Upper lobe of left lung (tissue), 6 donors: Measurements from ENCODE around the gene KRTAP29-1. TPM values are rescaled to one million over a fixed set of nuclear protein-coding genes. Genes with fewer than 3 reads are reported as not detected.

Source experiments
- ATAC-seq, 2 donors: fragments of 200-7000 bp; cut with Tn5 transposase; one replicate each; pipeline ENCODE4 v1.9.1; 2022; ENCODE audit warnings: mild to moderate bottlenecking in 2 of 2, moderate library complexity in 2 of 2; ENCODE audit not compliant: low FRiP score in 2 of 2
- DNase-seq, 2 donors: peaks; one replicate each; pipeline ENCODE4 v3.0.0-alpha.2; 2019 to 2020
- H3K27ac ChIP-seq, 4 donors: fragments of 200-600 bp; sonication (generic); one replicate each; pipeline ENCODE4 v1.5.1; 2016 to 2019
- H3K27me3 ChIP-seq, 4 donors: fragments of 200-600 bp; sonication (generic); one replicate each; pipeline ENCODE4 v1.5.1; 2017 to 2019
- H3K36me3 ChIP-seq, 4 donors: fragments of 200-600 bp; sonication (generic); one replicate each; pipeline ENCODE4 v1.5.1; 2016 to 2019
- H3K4me1 ChIP-seq, 4 donors: fragments of 200-600 bp; sonication (generic); one replicate each; pipeline ENCODE4 v1.5.1; 2018 to 2019
- H3K4me3 ChIP-seq, 4 donors: fragments of 200-600 bp; sonication (generic); one replicate each; pipeline ENCODE4 v1.5.1; 2017 to 2019; ENCODE audit warnings: mild to moderate bottlenecking in 2 of 4, moderate library complexity in 1 of 4
- H3K9me3 ChIP-seq, 4 donors: fragments of 200-600 bp; sonication (generic); one replicate each; pipeline ENCODE4 v1.5.1; 2018 to 2019
- EP300 ChIP-seq, 4 donors: sonication (generic); formaldehyde crosslinking; IDR thresholded peaks; one replicate each; pipeline ENCODE4 v1.5.1; 2017; ENCODE audit warnings: antibody characterized with exemption in 4 of 4, control low read depth in 2 of 4
- POLR2A ChIP-seq, 4 donors: fragments of 450-650 bp; IDR thresholded peaks; one replicate each; pipeline ENCODE4 v1.5.1; 2016 to 2017; ENCODE audit warnings: antibody characterized with exemption in 4 of 4, mild to moderate bottlenecking in 2 of 4
- POLR2AphosphoS5 ChIP-seq, 2 donors: sonication (generic); formaldehyde crosslinking; IDR thresholded peaks; one replicate each; pipeline ENCODE4 v1.5.1; 2017; ENCODE audit warnings: antibody characterized with exemption in 2 of 2
- WGBS, 2 donors: methylation state at CpG; one replicate each; pipeline ENCODE4 v1.1.5; 2017 to 2018; 5-methylcytosine and 5-hydroxymethylcytosine counted together
- total RNA-seq, 6 donors: library from RNA; depleted of rRNA in 4 of 6; stranded (reverse); fragments of >200 nt in 4 of 6; gene quantifications; one replicate each; pipeline versions ENCODE4 v1.1.0 to v1.2.1, GENCODE V29; 2016 to 2021
- TF ChIP-seq, protein P1 (sequence below), 6 experiments: fragments of 450-650 bp in 4 of 6; fragments of 200-600 bp in 2 of 6; sonication (generic) in 2 of 6; IDR thresholded peaks; one replicate each; pipeline ENCODE4 v1.5.1; 2016 to 2019; ENCODE audit warnings: antibody characterized with exemption in 6 of 6
- donor health status: DM: no; HTN: no; CAD: no; lungs with moderate emphysema.
- donor health status: DM: no; HTN: yes; CAD: no; lungs with severe emphysema.

Gene KRTAP29-1
- total RNA-seq, 6 donors from 2014 or later = not detected

DNA sequence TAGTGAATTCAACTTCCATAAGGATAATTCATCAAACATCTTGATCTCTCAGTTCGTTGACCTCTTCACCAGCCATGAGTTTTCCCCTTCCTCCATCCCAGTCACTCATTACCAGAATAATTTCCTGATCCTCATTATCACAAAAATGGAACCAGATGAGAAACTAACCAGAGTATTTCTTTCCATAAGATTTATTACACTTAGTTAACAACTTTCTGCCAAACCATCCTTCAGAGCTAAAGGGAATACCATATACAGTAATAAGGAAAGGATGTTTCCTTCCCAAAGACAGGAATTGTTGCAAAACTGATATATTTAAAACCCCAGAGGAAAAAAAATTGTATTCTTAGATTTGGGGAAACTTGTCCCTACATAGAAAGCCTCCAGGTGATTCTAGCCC is 8.6 kb downstream of the KRTAP29-1 start:
- 69 to 80% methylated on average over 1 of the region's 1 CpG for WGBS, 2 donors
- no peaks in the 10 kb centered on the region for H3K36me3 ChIP-seq
- H3K4me3 ChIP-seq = no peak overlapping the region
- no peaks in the 10 kb centered on the region for H3K27me3 ChIP-seq
- TF ChIP-seq POLR2A (IDR thresholded peaks at IDR 0.05) (no peak), EP300 (IDR thresholded peaks at IDR 0.05) (no peak), POLR2AphosphoS5 (IDR thresholded peaks at IDR 0.05) (no peak)
- TF ChIP-seq, protein P1, sequence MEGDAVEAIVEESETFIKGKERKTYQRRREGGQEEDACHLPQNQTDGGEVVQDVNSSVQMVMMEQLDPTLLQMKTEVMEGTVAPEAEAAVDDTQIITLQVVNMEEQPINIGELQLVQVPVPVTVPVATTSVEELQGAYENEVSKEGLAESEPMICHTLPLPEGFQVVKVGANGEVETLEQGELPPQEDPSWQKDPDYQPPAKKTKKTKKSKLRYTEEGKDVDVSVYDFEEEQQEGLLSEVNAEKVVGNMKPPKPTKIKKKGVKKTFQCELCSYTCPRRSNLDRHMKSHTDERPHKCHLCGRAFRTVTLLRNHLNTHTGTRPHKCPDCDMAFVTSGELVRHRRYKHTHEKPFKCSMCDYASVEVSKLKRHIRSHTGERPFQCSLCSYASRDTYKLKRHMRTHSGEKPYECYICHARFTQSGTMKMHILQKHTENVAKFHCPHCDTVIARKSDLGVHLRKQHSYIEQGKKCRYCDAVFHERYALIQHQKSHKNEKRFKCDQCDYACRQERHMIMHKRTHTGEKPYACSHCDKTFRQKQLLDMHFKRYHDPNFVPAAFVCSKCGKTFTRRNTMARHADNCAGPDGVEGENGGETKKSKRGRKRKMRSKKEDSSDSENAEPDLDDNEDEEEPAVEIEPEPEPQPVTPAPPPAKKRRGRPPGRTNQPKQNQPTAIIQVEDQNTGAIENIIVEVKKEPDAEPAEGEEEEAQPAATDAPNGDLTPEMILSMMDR (IDR thresholded peaks at IDR 0.05) = no peak
- no peaks in the 10 kb centered on the region for H3K9me3 ChIP-seq
- no peak overlapping the region for H3K27ac ChIP-seq
- ATAC-seq (no peak), DNase-seq (no peak)
- H3K4me1 ChIP-seq = no peaks in the 10 kb centered on the region

DNA sequence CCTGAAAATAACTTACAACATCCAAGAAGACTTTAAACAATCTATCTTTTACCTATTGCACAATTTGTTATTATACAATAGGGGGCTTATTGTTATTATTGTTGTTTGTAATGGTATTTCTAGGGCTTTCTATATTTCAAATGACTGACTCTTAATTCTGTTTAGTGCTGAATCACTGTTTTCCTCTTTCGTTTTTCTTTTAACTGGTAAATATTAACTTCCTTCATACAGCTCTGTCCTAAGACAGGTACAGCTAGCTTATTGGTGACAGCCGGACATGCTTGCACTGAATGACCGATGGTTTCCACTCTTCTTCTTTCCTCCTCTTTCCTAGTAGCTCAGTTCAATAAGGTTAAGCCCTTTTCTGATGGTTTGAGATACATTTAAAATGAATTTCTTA is 15.6 kb downstream of the KRTAP29-1 start:
- TF ChIP-seq, protein P1 (IDR thresholded peaks at IDR 0.05) = no peak
- TF ChIP-seq POLR2A (IDR thresholded peaks at IDR 0.05) (no peak), POLR2AphosphoS5 (IDR thresholded peaks at IDR 0.05) (no peak), EP300 (IDR thresholded peaks at IDR 0.05) (no peak)
- no peaks in the 10 kb centered on the region for H3K36me3 ChIP-seq
- DNase-seq = no peak
- H3K9me3 ChIP-seq = no peaks in the 10 kb centered on the region
- H3K4me3 ChIP-seq = no peak overlapping the region
- no peak for ATAC-seq
- H3K27me3 ChIP-seq = no peaks in the 10 kb centered on the region
- no peak overlapping the region for H3K27ac ChIP-seq
- WGBS, 2 donors = 76 to 80% methylated on average over 3 of the region's 3 CpGs
- H3K4me1 ChIP-seq = no peaks in the 10 kb centered on the region

DNA sequence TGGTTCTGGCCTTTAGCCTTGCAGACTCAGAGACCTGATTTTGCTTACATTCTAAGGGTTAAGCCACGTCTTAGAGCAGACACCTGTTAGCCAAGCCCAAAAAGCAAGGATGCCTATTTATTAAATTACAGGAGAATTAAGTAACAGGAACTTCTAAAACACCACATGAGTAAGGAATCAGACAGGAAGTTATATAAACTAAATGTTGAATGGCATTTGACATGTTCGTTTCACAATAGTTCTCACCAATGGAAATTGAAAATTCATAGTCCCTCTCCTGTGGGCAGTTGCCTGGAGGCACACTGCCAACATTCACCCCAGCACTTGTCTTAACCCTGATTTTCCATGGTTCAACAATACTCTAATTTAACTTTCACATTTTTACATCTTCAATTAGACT is 18.1 kb downstream of the KRTAP29-1 start:
- no peaks in the 10 kb centered on the region for H3K27me3 ChIP-seq
- H3K4me1 ChIP-seq = no peaks in the 10 kb centered on the region
- no peaks in the 10 kb centered on the region for H3K9me3 ChIP-seq
- H3K36me3 ChIP-seq = no peaks in the 10 kb centered on the region
- no peak for DNase-seq
- 10 to 17% methylated on average over 2 of the region's 2 CpGs for WGBS, 2 donors
- TF ChIP-seq, protein P1 (IDR thresholded peaks at IDR 0.05) = no peak
- TF ChIP-seq POLR2A (IDR thresholded peaks at IDR 0.05) = no peak
- no peak for ATAC-seq
- H3K27ac ChIP-seq = no peak overlapping the region
- H3K4me3 ChIP-seq = no peak overlapping the region

DNA sequence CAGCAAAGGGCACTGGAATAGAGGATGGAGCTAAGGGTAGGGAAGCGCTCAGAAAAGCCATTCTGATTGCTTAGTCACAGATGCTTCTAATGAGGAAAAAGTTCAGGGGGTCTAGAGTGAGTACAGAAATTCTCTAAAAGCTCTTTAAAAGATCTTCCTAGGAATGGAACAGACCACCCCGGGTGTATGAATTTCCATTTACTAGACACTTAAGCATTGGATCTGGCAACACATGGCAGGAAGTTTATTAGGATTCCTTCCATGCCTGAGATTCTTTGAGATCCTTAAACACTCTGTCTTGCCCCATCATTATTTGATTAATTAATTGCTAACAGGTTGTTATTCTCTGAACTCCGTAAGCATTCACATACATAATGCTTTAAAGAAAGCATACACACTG is 18.6 kb downstream of the KRTAP29-1 start:
- H3K27me3 ChIP-seq = no peaks in the 10 kb centered on the region
- WGBS, 2 donors = 48 to 53% methylated on average over 3 of the region's 3 CpGs

More for the DNA sequence above, 18.6 kb downstream of the KRTAP29-1 start:
- no peaks in the 10 kb centered on the region for H3K36me3 ChIP-seq
- no peak for ATAC-seq
- DNase-seq = no peak
- no peaks in the 10 kb centered on the region for H3K9me3 ChIP-seq
- no peak overlapping the region for H3K27ac ChIP-seq
- TF ChIP-seq POLR2A (IDR thresholded peaks at IDR 0.05) = no peak
- TF ChIP-seq POLR2AphosphoS5 (IDR thresholded peaks at IDR 0.05) = no peak
- TF ChIP-seq EP300 (IDR thresholded peaks at IDR 0.05) = no peak
- TF ChIP-seq, protein P1 (IDR thresholded peaks at IDR 0.05) = no peak
- H3K4me1 ChIP-seq = no peaks in the 10 kb centered on the region
- H3K4me3 ChIP-seq = no peak overlapping the region
